Neural cell (in vitro differentiated cells): Measurements from ENCODE around the gene ATOSB. TPM values are rescaled to one million over a fixed set of nuclear protein-coding genes. Genes with fewer than 3 reads are reported as not detected.

ENCODE experiments used
- H2AFZ ChIP-seq: fragments of 200-600, 300-800 bp; sonication (generic), shearing (Covaris generic); 2 replicates; pipeline ENCODE4 v1.6.0; 2014; ENCODE audit warnings: low read depth, mild to moderate bottlenecking, antibody characterized with exemption, low read length, moderate library complexity
- H3F3A ChIP-seq: fragments of 200-600 bp; shearing (Covaris generic); 2 replicates; pipeline ENCODE4 v1.6.1; 2016; ENCODE audit warnings: mild to moderate bottlenecking, moderate library complexity, mixed read lengths, antibody characterized with exemption, low read length; ENCODE audit not compliant: insufficient read depth, poor library complexity, severe bottlenecking
- H3K27ac ChIP-seq: fragments of 200-600, 300-800 bp; sonication (generic), shearing (Covaris generic); 2 replicates; pipeline ENCODE4 v1.5.1; 2014; ENCODE audit warnings: mild to moderate bottlenecking, low read length, moderate library complexity
- H3K27me3 ChIP-seq: fragments of 300-800, 200-600 bp; sonication (generic), shearing (Covaris generic); 2 replicates; pipeline ENCODE4 v1.6.0; 2014; ENCODE audit warnings: mild to moderate bottlenecking, low read depth, low read length, moderate library complexity; ENCODE audit not compliant: insufficient read depth
- H3K36me3 ChIP-seq: fragments of 300-800, 200-600 bp; sonication (generic), shearing (Covaris generic); 2 replicates; pipeline ENCODE4 v1.5.1; 2014; ENCODE audit warnings: mild to moderate bottlenecking, antibody characterized with exemption, low read length, moderate library complexity; ENCODE audit not compliant: insufficient read depth
- H3K4me2 ChIP-seq: fragments of 300-800, 200-600 bp; sonication (generic), shearing (Covaris generic); 2 replicates; pipeline ENCODE4 v1.6.0; 2014; ENCODE audit warnings: mild to moderate bottlenecking, low read length
- H3K4me3 ChIP-seq: fragments of 300-800, 200-600 bp; sonication (generic), shearing (Covaris generic); 2 replicates; pipeline ENCODE4 v1.5.1; 2014; ENCODE audit warnings: mild to moderate bottlenecking, low read length, moderate library complexity
- H3K79me2 ChIP-seq: fragments of 200-600 bp; shearing (Covaris generic); replicated peaks from 2 replicates; pipeline ENCODE4 v1.6.0; 2014; ENCODE audit warnings: mild to moderate bottlenecking, low read length, moderate library complexity; ENCODE audit not compliant: insufficient read depth
- H3K9ac ChIP-seq: fragments of 300-800, 200-600 bp; sonication (generic), shearing (Covaris generic); 2 replicates; pipeline ENCODE4 v1.6.1; 2016; ENCODE audit warnings: mild to moderate bottlenecking, low read length, mixed read lengths
- H3K9me2 ChIP-seq: fragments of 200-600 bp; shearing (Covaris generic); 2 replicates; pipeline ENCODE4 v1.6.1; 2016; ENCODE audit warnings: mild to moderate bottlenecking, low read length, mixed read lengths; ENCODE audit not compliant: insufficient read depth
- H3K9me3 ChIP-seq: fragments of 200-600, 300-800 bp; sonication (generic), shearing (Covaris generic); 2 replicates; pipeline ENCODE4 v1.6.1; 2016; ENCODE audit warnings: mild to moderate bottlenecking, mixed run types, low read length, moderate library complexity, mixed read lengths
- H4K20me1 ChIP-seq: fragments of 200-600 bp; shearing (Covaris generic); 2 replicates; pipeline ENCODE4 v1.6.1; 2016; ENCODE audit warnings: mild to moderate bottlenecking, mixed run types; ENCODE audit not compliant: insufficient read depth
- EP300 ChIP-seq: fragments of 450-650 bp; conservative IDR thresholded peaks from 2 replicates; pipeline ENCODE4 v1.6.1; 2014; ENCODE audit warnings: antibody characterized with exemption, mild to moderate bottlenecking, moderate library complexity; ENCODE audit not compliant: poor library complexity, severe bottlenecking
- EZH2 ChIP-seq: fragments of 200-600, 300-800 bp; shearing (Covaris generic), sonication (generic); IDR thresholded peaks from 2 replicates; pipeline ENCODE4 v1.6.1; 2014; ENCODE audit warnings: antibody characterized with exemption, low read length, borderline replicate concordance, mild to moderate bottlenecking; ENCODE audit not compliant: insufficient read depth, poor library complexity, severe bottlenecking
- MXI1 ChIP-seq: fragments of 450-650 bp; conservative IDR thresholded peaks from 2 replicates; pipeline ENCODE4 v1.6.1; 2014; ENCODE audit warnings: antibody characterized with exemption, mild to moderate bottlenecking; ENCODE audit not compliant: poor library complexity, severe bottlenecking
- POLR2AphosphoS5 ChIP-seq: IDR thresholded peaks from 2 replicates; pipeline ENCODE4 v1.6.1; 2012
- RAD21 ChIP-seq: fragments of 450-650 bp; conservative IDR thresholded peaks from 2 replicates; pipeline ENCODE4 v1.6.1; 2014; ENCODE audit warnings: antibody characterized with exemption, mild to moderate bottlenecking, moderate library complexity
- REST ChIP-seq: IDR thresholded peaks from 2 replicates; pipeline ENCODE4 v1.6.1; 2012; ENCODE audit warnings: borderline replicate concordance
- SMC3 ChIP-seq: fragments of 450-650 bp; conservative IDR thresholded peaks from 2 replicates; pipeline ENCODE4 v1.6.1; 2014; ENCODE audit warnings: antibody characterized with exemption, mild to moderate bottlenecking, moderate library complexity; ENCODE audit not compliant: poor library complexity
- TAF1 ChIP-seq: IDR thresholded peaks from 2 replicates; pipeline ENCODE4 v1.6.1; 2012; ENCODE audit warnings: low read depth
- polyA plus RNA-seq: library from polyadenylated mRNA; depleted of rRNA; stranded (reverse); fragments of >200 nt; gene quantifications from 2 replicates; pipeline ENCODE4 v1.2.3, GENCODE V29; 2014
- TF ChIP-seq, protein P1 (sequence below): fragments of 450-650 bp; IDR thresholded peaks from 2 replicates; pipeline ENCODE4 v1.5.1; 2014; ENCODE audit warnings: antibody characterized with exemption, mild to moderate bottlenecking, moderate library complexity; ENCODE audit not compliant: poor library complexity, severe bottlenecking

Gene ATOSB
- polyA plus RNA-seq, 1 donor from 2014 or later: 28.9 TPM

DNA sequence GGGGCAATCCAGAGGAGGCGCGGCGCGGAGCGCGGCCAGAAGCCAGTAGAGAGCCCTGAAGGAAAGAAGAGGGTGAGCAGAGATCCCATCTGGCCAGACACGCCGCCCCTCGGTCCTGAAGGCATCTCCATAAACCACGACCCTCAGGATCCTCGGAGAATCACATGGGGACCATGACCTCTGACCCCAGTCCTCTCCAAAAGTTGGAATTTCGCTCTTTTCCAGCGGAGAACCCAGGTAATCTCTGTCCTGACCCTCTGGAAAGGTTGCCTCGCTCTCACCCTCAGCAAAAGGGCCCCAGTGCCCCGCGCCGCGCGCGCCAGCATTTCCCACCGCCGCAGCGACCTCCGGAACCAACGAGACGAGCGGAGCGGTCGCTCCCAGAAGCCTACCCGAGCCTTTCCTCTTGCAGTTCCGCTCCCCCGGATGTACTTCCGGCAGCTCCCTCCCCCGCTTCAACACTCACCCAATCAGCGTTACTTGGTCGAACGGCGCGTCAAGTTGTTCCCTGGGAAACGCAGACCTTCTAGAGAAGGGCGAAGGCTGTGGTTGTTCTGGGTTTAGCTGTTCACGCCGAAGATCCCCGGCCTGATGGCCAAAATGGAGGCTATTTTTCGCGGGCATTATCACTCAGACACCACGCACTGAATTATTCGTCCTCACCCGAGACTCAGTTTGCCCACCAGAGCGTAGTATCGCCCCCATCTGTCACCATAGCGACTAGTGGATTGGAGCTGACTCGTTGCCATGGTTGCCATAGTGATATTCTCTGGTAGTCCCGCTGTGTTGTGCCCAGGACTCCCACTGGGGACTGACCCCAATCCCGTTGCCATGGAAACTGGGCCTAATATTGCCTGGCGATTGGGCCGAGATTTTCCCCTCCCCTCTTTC lies 12.6 kb downstream of the ATOSB start, which contains the start of gene STOML2:
TSS of gene STOML2 (minus strand) at position 363 of the 891 bp plus-strand sequence. CDS start at position 326, 37 bp downstream.
- peak within 1 kb of the TSS; percentile 91 for H3K27ac ChIP-seq
- no peaks in the 10 kb centered on the region for H3K9me2 ChIP-seq
- peak within 1 kb of the TSS; percentile 75 for H2AFZ ChIP-seq
- no peaks in the 10 kb centered on the region for H4K20me1 ChIP-seq
- peak within 1 kb of the TSS; percentile 77 for H3K4me3 ChIP-seq
- H3K4me2 ChIP-seq: peak within 1 kb of the TSS; percentile 68
- peak within 1 kb of the TSS; percentile 72 for H3K9ac ChIP-seq
- peaks cover 11% of the 10 kb centered on the region for H3K79me2 ChIP-seq
- TF ChIP-seq REST (peak; percentile 97), EP300 (peak; percentile 84), SMC3 (peak; percentile 50), MXI1 (peak; percentile 95), EZH2 (no peak), RAD21 (no peak), TAF1 (peak; percentile 91), POLR2AphosphoS5 (peak; percentile 89)
- TF ChIP-seq, protein P1, sequence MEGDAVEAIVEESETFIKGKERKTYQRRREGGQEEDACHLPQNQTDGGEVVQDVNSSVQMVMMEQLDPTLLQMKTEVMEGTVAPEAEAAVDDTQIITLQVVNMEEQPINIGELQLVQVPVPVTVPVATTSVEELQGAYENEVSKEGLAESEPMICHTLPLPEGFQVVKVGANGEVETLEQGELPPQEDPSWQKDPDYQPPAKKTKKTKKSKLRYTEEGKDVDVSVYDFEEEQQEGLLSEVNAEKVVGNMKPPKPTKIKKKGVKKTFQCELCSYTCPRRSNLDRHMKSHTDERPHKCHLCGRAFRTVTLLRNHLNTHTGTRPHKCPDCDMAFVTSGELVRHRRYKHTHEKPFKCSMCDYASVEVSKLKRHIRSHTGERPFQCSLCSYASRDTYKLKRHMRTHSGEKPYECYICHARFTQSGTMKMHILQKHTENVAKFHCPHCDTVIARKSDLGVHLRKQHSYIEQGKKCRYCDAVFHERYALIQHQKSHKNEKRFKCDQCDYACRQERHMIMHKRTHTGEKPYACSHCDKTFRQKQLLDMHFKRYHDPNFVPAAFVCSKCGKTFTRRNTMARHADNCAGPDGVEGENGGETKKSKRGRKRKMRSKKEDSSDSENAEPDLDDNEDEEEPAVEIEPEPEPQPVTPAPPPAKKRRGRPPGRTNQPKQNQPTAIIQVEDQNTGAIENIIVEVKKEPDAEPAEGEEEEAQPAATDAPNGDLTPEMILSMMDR: peak; percentile 52
- H3K9me3 ChIP-seq: no peaks in the 10 kb centered on the region
- no peaks in the 10 kb centered on the region for H3K36me3 ChIP-seq
- peaks cover 7% of the 10 kb centered on the region for H3F3A ChIP-seq
- H3K27me3 ChIP-seq: no peaks in the 10 kb centered on the region

DNA sequence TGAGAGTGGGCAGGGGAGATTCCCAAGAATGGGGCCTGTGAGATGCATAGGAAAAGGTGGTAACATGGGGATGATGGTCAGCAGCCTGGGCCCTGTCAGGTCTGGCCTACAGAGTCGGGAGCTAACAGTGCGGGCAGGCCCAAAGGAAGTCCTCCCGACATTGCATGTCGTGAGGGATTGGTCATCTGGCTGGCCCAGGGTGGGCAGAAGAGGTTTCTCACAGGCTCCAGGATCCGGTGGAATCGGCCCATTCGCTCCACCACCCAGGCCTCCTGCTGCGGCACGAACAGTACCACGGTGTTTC lies 13.2 kb downstream of the ATOSB start:
- Histone ChIP-seq H3K4me3 (peak overlapping the region; percentile 77), H4K20me1 (no peaks in the 10 kb centered on the region), H3K9me3 (no peaks in the 10 kb centered on the region), H2AFZ (peak overlapping the region; percentile 75), H3K9me2 (no peaks in the 10 kb centered on the region), H3K27ac (peak overlapping the region; percentile 91), H3K9ac (peak overlapping the region; percentile 72), H3F3A (peaks cover 7% of the 10 kb centered on the region), H3K27me3 (no peaks in the 10 kb centered on the region), H3K4me2 (peak overlapping the region; percentile 67), H3K36me3 (no peaks in the 10 kb centered on the region), H3K79me2 (peaks cover 11% of the 10 kb centered on the region)
- TF ChIP-seq, protein P1: no peak
- TF ChIP-seq TAF1: no peak
